Ovary (tissue), 9 donors: Measurements from ENCODE around the gene ITPK1. TPM values are rescaled to one million over a fixed set of nuclear protein-coding genes. Genes with fewer than 3 reads are reported as not detected.

ENCODE experiments used
- DNase-seq, 5 donors: peaks; one replicate each; pipeline ENCODE4 v3.0.0-alpha.2; 2019 to 2020
- H3K27ac ChIP-seq, 2 donors: fragments of 200-600 bp; one replicate each; pipeline versions ENCODE4 v1.5.1 to v1.8.0; 2019 to 2022
- H3K27me3 ChIP-seq: fragments of 200-600 bp; one replicate; pipeline ENCODE4 v1.8.0; 2022
- H3K36me3 ChIP-seq: fragments of 200-600 bp; sonication (generic); one replicate; pipeline ENCODE4 v1.5.1; 2019
- H3K4me1 ChIP-seq: one replicate; pipeline ENCODE4 v1.8.1; 2013; ENCODE audit warnings: mild to moderate bottlenecking, moderate library complexity; ENCODE audit not compliant: insufficient read depth
- H3K4me3 ChIP-seq: fragments of 200-600 bp; sonication (generic); one replicate; pipeline ENCODE4 v1.5.1; 2017
- H3K9me3 ChIP-seq, 2 donors: fragments of 200-600 bp in 1 of 2; sonication (generic) in 1 of 2; one replicate each; pipeline versions ENCODE4 v1.5.1 to v1.8.1; 2013 to 2019; ENCODE audit warnings: mild to moderate bottlenecking in 1 of 2, moderate library complexity in 1 of 2
- CTCF ChIP-seq, 3 donors: fragments of 450-650 bp in 2 of 3; fragments of 200-600 bp in 1 of 3; IDR thresholded peaks; one replicate each; pipeline versions ENCODE4 v1.5.1 to v1.8.0; 2016 to 2022; ENCODE audit warnings: antibody characterized with exemption in 3 of 3, mild to moderate bottlenecking in 1 of 3
- EP300 ChIP-seq: sonication (generic); formaldehyde crosslinking; IDR thresholded peaks from one replicate; pipeline ENCODE4 v1.6.1; 2017; ENCODE audit warnings: antibody characterized with exemption
- POLR2A ChIP-seq: fragments of 450-650 bp; IDR thresholded peaks from one replicate; pipeline ENCODE4 v1.6.1; 2017; ENCODE audit warnings: antibody characterized with exemption, mild to moderate bottlenecking, moderate library complexity
- WGBS, 3 donors: extraction: QIAGEN DNeasy Blood & Tissue Kit in 1 of 3; methylation state at CpG; one replicate each; pipeline versions ENCODE4 v1.1.5 to v1.1.7; 2013 to 2017; 5-methylcytosine and 5-hydroxymethylcytosine counted together
- intact Hi-C, 4 donors: fragments of 100-400 bp; cut with DNase I; formaldehyde crosslinking; loops; one replicate each; pipeline versions ENCODE4 v1.11.0 to v1.15.1; 2022 to 2023
- polyA plus RNA-seq, 2 donors: library from polyadenylated mRNA; stranded (reverse); fragments of 200-250 nt in 1 of 2; fragments of 350-450 nt in 1 of 2; fragmentation: Illumina TruSeq in 1 of 2; extraction: RNeasy Lipid Tissue Mini Kit (QIAGEN cat#74804) in 1 of 2; gene quantifications; one replicate each; pipeline ENCODE4 v1.2.3, GENCODE V29; 2013 to 2014
- total RNA-seq, 7 donors: library from RNA; depleted of rRNA in 2 of 7; stranded (reverse); fragments of >200 nt in 2 of 7; fragmentation: NEBNext Ultra II Directional in 3 of 7; extraction: Animal tissue kit (Norgen Biotek cat#: 25700) in 3 of 7; gene quantifications; one replicate each; pipeline versions ENCODE4 v1.1.0 to v1.2.4, GENCODE V29; 2016 to 2023
- donor health status: DM: no; HTN: no; CAD: no; lungs with moderate emphysema.
- donor health status: DM: no; HTN: no; CAD: no.
- donor health status: Bipolar disorder and iron deficiency.
- donor health status: DM: yes; HTN: yes; CAD: no.
- donor health status: DM: no; HTN: no; CAD: no.
- donor health status: DM: yes; HTN: yes; CAD: no.

The ITPK1 gene
- total and polyA plus RNA-seq, 9 donors: 23.6 to 57.8 (median 49.3) TPM

GRCh38 chr14:92997343-92998061 is 118.2 kb downstream of the ITPK1 start:
- TF ChIP-seq POLR2A (no peak), CTCF (IDR thresholded peaks at IDR 0.05) (no peak), EP300 (no peak)
- Histone ChIP-seq H3K27ac (peak overlapping the region in 1 of 2 donors; percentile 87), H3K36me3 (no peaks in the 10 kb centered on the region), H3K4me3 (no peak overlapping the region), H3K27me3 (no peaks in the 10 kb centered on the region), H3K9me3 (no peaks in the 10 kb centered on the region), H3K4me1 (peaks cover 19% of the 10 kb centered on the region)
- no peak for DNase-seq
- intact Hi-C loops: no loop called here
- 85 to 92% (median 86%) methylated on average over 14 of the region's 14 CpGs for WGBS, 3 donors

GRCh38 chr14:92995620-92996019 is 120.1 kb downstream of the ITPK1 start:
- intact Hi-C loops: no loop called here
- H3K4me3 ChIP-seq: no peak overlapping the region
- no peaks in the 10 kb centered on the region for H3K36me3 ChIP-seq
- H3K4me1 ChIP-seq: peaks cover 19% of the 10 kb centered on the region
- no peaks in the 10 kb centered on the region for H3K27me3 ChIP-seq
- WGBS, 3 donors: 96 to 98% (median 97%) methylated on average over 8 to 9 of the region's 9 CpGs
- DNase-seq: no peak
- no peaks in the 10 kb centered on the region for H3K9me3 ChIP-seq
- peak overlapping the region in 1 of 2 donors; percentile 35 for H3K27ac ChIP-seq
- TF ChIP-seq CTCF (IDR thresholded peaks at IDR 0.05): no peak
- TF ChIP-seq POLR2A: no peak
- no peak for TF ChIP-seq EP300

- Histone ChIP-seq H3K27me3 (no peaks in the 10 kb centered on the region), H3K4me3 (no peak overlapping the region), H3K9me3 (no peaks in the 10 kb centered on the region), H3K4me1 (peaks cover 19% of the 10 kb centered on the region), H3K27ac (peak overlapping the region in 1 of 2 donors; percentile 84), H3K36me3 (no peaks in the 10 kb centered on the region)
- DNase-seq: peak in 1 of 5 donors; percentile 32
- intact Hi-C loops: no loop called here
- no peak for TF ChIP-seq CTCF (IDR thresholded peaks at IDR 0.05)
- 95 to 96% (median 95%) methylated on average over 11 of the region's 11 CpGs for WGBS, 3 donors
Measured at GRCh38 chr14:92994942-92995341, 120.8 kb downstream of the ITPK1 start.

- WGBS, 3 donors: 86 to 95% (median 95%) methylated on average over 12 of the region's 12 CpGs
- H3K36me3 ChIP-seq: no peaks in the 10 kb centered on the region
- H3K4me3 ChIP-seq: no peak overlapping the region
- intact Hi-C loops: no loop called here
- peak in 1 of 5 donors; percentile 40 for DNase-seq
- H3K4me1 ChIP-seq: peaks cover 17% of the 10 kb centered on the region
- H3K27ac ChIP-seq: peak overlapping the region in 1 of 2 donors; percentile 84
- H3K9me3 ChIP-seq: no peaks in the 10 kb centered on the region
- H3K27me3 ChIP-seq: no peaks in the 10 kb centered on the region
- TF ChIP-seq POLR2A: no peak
- TF ChIP-seq EP300: no peak
- no peak for TF ChIP-seq CTCF (IDR thresholded peaks at IDR 0.05)
Measured at GRCh38 chr14:92994131-92994676, 121.5 kb downstream of the ITPK1 start.
